ENCODE data around the gene CDT1.

CDT1 gene

GRCh38 chr16:88850531-88851199, 47.1 kb downstream of the CDT1 start:
- no peak overlapping the region for H3K4me3 ChIP-seq (ENCODE audit: low read length)
- DNase-seq (ENCODE audit: low read depth) = no peak
- no peak for TF ChIP-seq CTCF (conservative IDR thresholded peaks at IDR 0.05; ENCODE audit: low read depth, low read length)

DNA sequence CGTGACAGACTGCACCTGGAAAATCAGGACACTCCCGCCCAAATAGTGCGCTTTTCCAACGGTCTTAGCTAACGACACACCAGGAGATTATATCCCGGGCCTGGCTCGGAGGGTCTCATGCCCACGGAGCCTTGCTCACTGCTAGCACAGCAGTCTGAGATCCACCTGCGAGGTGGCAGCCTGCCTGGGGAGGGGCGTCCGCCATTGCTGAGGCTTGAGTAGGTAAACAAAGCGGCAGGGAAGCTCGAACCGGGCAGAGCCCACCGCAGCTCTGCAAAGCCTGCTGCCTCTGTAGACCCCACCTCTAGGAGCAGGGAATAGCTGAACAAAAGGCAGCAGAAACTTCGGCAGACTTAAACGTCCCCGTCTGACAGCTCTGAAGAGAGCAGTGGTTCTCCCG, 48.0 kb downstream of the CDT1 start:
- DNase-seq (ENCODE audit: low read depth) = no peak
- no peak for TF ChIP-seq CTCF (conservative IDR thresholded peaks at IDR 0.05; ENCODE audit: low read depth, low read length)
- H3K4me3 ChIP-seq (ENCODE audit: low read length) = no peak overlapping the region

DNA sequence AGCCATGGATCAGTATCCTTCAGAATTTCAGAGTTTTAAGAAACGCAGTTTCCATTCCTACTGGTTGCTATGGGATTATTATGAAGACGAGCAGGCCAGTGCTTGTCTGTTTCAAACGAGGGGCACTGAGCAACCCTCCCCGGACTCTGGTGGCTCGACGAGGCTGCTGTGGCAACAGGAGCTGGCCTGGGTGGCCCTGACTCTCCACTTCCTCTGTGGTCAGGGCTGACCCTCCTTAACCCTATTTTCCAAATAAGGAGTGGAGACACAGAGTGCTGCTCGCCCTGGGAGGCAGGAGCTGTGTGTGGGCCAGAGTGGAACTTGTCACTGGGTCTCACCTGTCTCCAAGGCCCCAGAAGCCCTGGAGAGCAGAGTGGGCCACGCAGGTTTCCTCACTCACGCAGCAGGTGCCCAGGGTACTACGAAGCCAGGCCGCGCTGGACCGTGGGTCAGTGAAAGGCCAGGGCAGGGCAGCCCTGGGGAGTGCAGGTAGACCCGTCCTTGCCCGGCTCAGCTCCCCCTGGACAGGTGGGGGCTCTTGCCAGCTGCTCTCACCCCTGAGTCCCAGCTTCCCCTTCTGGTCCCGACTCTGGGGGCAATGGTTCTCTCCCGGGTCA, 49.8 kb downstream of the CDT1 start:
- DNase-seq (ENCODE audit: low read depth) = no peak
- no peak overlapping the region for H3K4me3 ChIP-seq (ENCODE audit: low read length)
- TF ChIP-seq CTCF (conservative IDR thresholded peaks at IDR 0.05; ENCODE audit: low read depth, low read length) = no peak

DNA sequence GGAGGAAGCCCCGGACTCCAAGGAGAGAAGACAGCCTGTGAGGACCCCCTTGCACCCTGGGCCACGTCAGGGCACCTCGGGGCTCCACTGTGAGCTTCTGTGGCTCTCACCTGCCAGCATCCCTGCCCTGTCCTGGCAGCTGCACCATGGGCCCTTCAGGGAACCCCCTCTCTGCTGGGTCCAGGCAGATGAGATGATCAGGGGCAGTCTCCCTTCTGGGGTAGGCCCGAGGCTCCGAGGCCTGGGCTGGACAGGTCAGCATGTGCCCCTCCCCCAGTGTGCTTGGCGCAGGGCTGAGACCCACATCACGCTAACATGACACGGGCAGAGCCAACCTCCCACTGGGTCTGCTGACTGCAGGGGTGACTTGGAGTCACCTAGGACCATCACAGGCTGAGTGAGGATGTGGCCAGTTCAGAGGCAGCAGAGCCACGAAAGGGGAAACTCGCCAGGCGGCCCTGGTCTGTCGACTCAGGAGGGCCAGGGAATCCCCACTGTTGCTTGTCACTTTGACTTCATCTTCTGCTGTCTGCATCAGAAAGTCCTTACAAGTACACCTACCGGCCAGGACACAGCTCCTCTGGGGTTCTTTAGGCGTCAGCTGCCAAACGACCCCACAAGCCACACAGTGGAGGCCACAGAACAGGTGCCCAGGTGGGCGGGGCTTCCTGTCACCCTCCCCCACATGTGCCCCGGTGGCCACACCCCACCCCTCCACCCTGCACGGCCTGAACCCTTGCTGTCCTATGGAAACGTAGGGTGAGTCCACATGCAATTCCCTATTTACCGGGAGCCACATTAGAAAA, 50.9 kb downstream of the CDT1 start:
- TF ChIP-seq CTCF (conservative IDR thresholded peaks at IDR 0.05; ENCODE audit: low read depth, low read length) = no peak
- no peak overlapping the region for H3K4me3 ChIP-seq (ENCODE audit: low read length)
- DNase-seq (ENCODE audit: low read depth) = no peak

- H3K4me3 ChIP-seq (ENCODE audit: low read length) = no peak overlapping the region
- DNase-seq (ENCODE audit: low read depth) = no peak
- no peak for TF ChIP-seq CTCF (conservative IDR thresholded peaks at IDR 0.05; ENCODE audit: low read depth, low read length)
Measured at GRCh38 chr16:88855176-88855575, 51.6 kb downstream of the CDT1 start.

GRCh38 chr16:88855736-88856121, 52.1 kb downstream of the CDT1 start:
- no peak for DNase-seq (ENCODE audit: low read depth)
- TF ChIP-seq CTCF (conservative IDR thresholded peaks at IDR 0.05; ENCODE audit: low read depth, low read length) = no peak
- peak overlapping the region; percentile 62 for H3K4me3 ChIP-seq (ENCODE audit: low read length)

All from retinal pigment epithelial cell (primary cell).